PC-9 (cell line): Measurements from ENCODE around the gene IQCN. TPM values are rescaled to one million over a fixed set of nuclear protein-coding genes. Genes with fewer than 3 reads are reported as not detected.

Experiments used
- BruUV-seq: library from RNA; stranded (reverse); fragments of 400-500 nt; replicated peaks from 2 replicates; lab custom pipeline; 2021; lab: Mats Ljungman, UMichigan
- CTCF ChIA-PET: fragments of 300-600 bp; sonication (Branson Sonifier 250); formaldehyde crosslinking; loops from one replicate; lab custom pipeline; 2022; ENCODE audit warnings: antibody characterized with exemption; lab: Charles Lee
- POLR2A ChIA-PET: fragments of 300-600 bp; sonication (Branson Sonifier 250); formaldehyde crosslinking; loops from one replicate; lab custom pipeline; 2022; ENCODE audit warnings: antibody characterized with exemption; ENCODE audit not compliant: unreplicated experiment; lab: Charles Lee
- DNase-seq, 2 experiments: peaks; one replicate each; pipeline versions ENCODE4 v3.0.0 to v3.0.0-alpha.2; 2015 to 2022; ENCODE audit warnings: mixed read lengths in 1 of 2
- H2AFZ ChIP-seq: fragments of 200-600 bp; sonication (generic); 2 replicates; pipeline ENCODE4 v1.8.1; 2017; ENCODE audit warnings: antibody characterized with exemption
- H3F3A ChIP-seq: fragments of 200-600 bp; sonication (generic); 2 replicates; pipeline ENCODE4 v1.8.1; 2017; ENCODE audit warnings: antibody characterized with exemption, mild to moderate bottlenecking, low read depth; ENCODE audit not compliant: insufficient read depth
- H3K27ac ChIP-seq: fragments of 200-600 bp; sonication (generic); 2 replicates; pipeline ENCODE4 v1.6.1; 2016; ENCODE audit warnings: mixed run types
- H3K27me3 ChIP-seq: fragments of 200-600 bp; sonication (generic); 2 replicates; pipeline ENCODE4 v1.6.1; 2016; ENCODE audit warnings: low read depth, mixed run types; ENCODE audit not compliant: insufficient read depth
- H3K36me3 ChIP-seq: fragments of 200-600 bp; sonication (generic); 2 replicates; pipeline ENCODE4 v1.6.1; 2016; ENCODE audit warnings: low read depth, mixed run types
- H3K4me1 ChIP-seq: fragments of 200-600 bp; sonication (generic); replicated peaks from 2 replicates; pipeline ENCODE4 v1.6.1; 2016; ENCODE audit warnings: mixed run types; ENCODE audit not compliant: insufficient read depth
- H3K4me2 ChIP-seq: fragments of 200-600 bp; sonication (generic); 2 replicates; pipeline ENCODE4 v1.6.1; 2017; ENCODE audit warnings: mixed run types
- H3K4me3 ChIP-seq: fragments of 200-600 bp; sonication (generic); 2 replicates; pipeline ENCODE4 v1.6.1; 2016; ENCODE audit warnings: mixed run types
- H3K79me2 ChIP-seq: fragments of 200-600 bp; sonication (generic); 2 replicates; pipeline ENCODE4 v1.6.1; 2017; ENCODE audit warnings: low read depth, mixed run types
- H3K9me2 ChIP-seq: fragments of 200-600 bp; sonication (generic); 2 replicates; pipeline ENCODE4 v1.8.1; 2017; ENCODE audit warnings: mild to moderate bottlenecking; ENCODE audit not compliant: insufficient read depth
- H3K9me3 ChIP-seq: fragments of 200-600 bp; sonication (generic); 2 replicates; pipeline ENCODE4 v1.8.1; 2016; ENCODE audit warnings: low read depth; ENCODE audit not compliant: insufficient read depth
- H4K20me1 ChIP-seq: fragments of 200-600 bp; sonication (generic); 2 replicates; pipeline ENCODE4 v1.8.1; 2017; ENCODE audit not compliant: insufficient read depth
- EZH2 ChIP-seq: fragments of 200-600 bp; sonication (generic); IDR thresholded peaks from 2 replicates; pipeline ENCODE4 v1.8.0; 2017; ENCODE audit warnings: antibody characterized with exemption, low read depth
- intact Hi-C: fragments of 100-400 bp; cut with micrococcal nuclease; formaldehyde crosslinking; loops from one replicate; pipeline ENCODE4 v1.10.0; 2022; ENCODE audit not compliant: unreplicated experiment
- total RNA-seq: library from RNA; stranded (reverse); gene quantifications from 2 replicates; pipeline ENCODE4 v1.2.3, GENCODE V29; 2021
- TF ChIP-seq, protein P1 (sequence below): fragments of 200-600 bp; sonication (generic); conservative IDR thresholded peaks from 2 replicates; pipeline ENCODE4 v1.6.1; 2017; ENCODE audit warnings: mixed run types, antibody characterized with exemption, mild to moderate bottlenecking, moderate library complexity

Gene IQCN
- total RNA-seq, 1 experiment from 2014 or later: 7.3 TPM

DNA sequence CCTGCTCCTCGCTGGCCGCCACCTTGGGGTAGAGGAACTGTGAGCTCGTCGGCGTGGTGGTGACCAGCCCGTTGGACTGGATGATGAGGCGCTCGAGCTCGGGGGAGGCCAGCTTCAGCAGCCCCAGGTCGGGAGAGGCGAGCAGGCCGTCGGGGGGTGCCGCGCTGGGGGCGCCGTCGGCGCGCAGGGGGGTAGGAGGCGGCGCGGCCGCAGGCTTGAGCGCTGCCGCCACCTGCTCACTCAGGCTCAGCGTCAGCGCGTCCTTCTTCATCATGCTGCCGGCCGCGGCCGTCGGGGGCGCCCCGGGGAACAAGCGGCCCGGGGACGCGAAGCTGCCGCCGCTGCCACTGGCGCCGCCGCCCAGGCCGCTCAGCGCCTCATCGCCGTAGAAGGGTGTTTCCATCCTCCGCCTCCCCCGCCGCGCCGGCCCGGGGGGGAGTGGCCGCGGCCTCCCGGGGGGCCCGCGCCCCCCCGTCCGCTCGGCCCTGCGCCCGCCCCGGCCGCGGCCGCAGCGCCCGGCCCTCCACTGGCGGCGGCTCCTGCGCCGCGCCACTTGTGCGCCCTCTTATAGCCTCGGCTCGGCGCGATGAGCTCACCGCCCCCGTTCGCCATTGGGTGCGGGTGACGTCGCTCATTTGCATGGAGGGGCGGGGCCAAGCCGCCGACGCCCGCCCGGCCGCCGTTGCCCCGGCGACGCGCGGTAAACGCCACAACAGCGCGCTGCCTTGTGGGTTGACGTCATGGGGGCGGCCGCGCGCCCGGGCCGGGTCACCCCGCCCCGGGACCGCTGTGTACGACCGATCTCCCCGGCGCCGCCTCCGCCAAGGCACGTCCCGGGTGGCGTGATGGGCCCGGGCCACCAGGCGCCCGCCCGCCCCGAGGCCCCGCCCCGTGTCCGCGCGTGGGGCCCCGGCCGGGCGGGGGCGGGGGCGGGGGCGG is 7.1 kb upstream of the IQCN start, which contains the start of gene JUND:
JUND (minus strand) TSS at position 541 of the 939 bp plus-strand sequence; CDS start at position 403, 138 bp downstream.
- H2AFZ ChIP-seq: peak within 1 kb of the TSS; percentile 93
- peaks cover 54% of the 10 kb centered on the region for H3F3A ChIP-seq
- intact Hi-C loops: loop anchor here (1.0 kb wide), 2 partner anchors 11 to 23 kb away; no protein-coding TSS in a partner anchor
- peaks cover 48% of the 10 kb centered on the region for H3K79me2 ChIP-seq
- no TSS peak for BruUV-seq
- peak; percentile 91 to 99 for DNase-seq
- peaks cover 5% of the 10 kb centered on the region; the same call in 1 of the 2 replicates for H3K36me3 ChIP-seq
- peak within 1 kb of the TSS; percentile 93 for H3K4me3 ChIP-seq
- peak within 1 kb of the TSS; percentile 99 for H3K4me2 ChIP-seq
- no peaks in the 10 kb centered on the region for H3K27me3 ChIP-seq
- POLR2A ChIA-PET: interaction anchor here (0.5 to 2.4 kb wide), 27 partner anchors 11 to 560 kb away, joined by 3 to 63 read pairs (median 6); partner anchors contain the start of genes LSM4, MPV17L2 and RPL18A
- CTCF ChIA-PET: interaction anchor here (0.9 to 1.8 kb wide), 2 partner anchors 42 to 47 kb away, joined by 4 to 9 read pairs; partner anchors contain the start of gene LSM4
- no peak for TF ChIP-seq EZH2
- TF ChIP-seq, protein P1, sequence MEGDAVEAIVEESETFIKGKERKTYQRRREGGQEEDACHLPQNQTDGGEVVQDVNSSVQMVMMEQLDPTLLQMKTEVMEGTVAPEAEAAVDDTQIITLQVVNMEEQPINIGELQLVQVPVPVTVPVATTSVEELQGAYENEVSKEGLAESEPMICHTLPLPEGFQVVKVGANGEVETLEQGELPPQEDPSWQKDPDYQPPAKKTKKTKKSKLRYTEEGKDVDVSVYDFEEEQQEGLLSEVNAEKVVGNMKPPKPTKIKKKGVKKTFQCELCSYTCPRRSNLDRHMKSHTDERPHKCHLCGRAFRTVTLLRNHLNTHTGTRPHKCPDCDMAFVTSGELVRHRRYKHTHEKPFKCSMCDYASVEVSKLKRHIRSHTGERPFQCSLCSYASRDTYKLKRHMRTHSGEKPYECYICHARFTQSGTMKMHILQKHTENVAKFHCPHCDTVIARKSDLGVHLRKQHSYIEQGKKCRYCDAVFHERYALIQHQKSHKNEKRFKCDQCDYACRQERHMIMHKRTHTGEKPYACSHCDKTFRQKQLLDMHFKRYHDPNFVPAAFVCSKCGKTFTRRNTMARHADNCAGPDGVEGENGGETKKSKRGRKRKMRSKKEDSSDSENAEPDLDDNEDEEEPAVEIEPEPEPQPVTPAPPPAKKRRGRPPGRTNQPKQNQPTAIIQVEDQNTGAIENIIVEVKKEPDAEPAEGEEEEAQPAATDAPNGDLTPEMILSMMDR: no peak
- peaks cover 21% of the 10 kb centered on the region for H3K4me1 ChIP-seq
- peak within 1 kb of the TSS; percentile 97 for H3K27ac ChIP-seq
- H3K9me3 ChIP-seq: no peaks in the 10 kb centered on the region
- peaks cover 25% of the 10 kb centered on the region for H4K20me1 ChIP-seq
- H3K9me2 ChIP-seq: no peaks in the 10 kb centered on the region

DNA sequence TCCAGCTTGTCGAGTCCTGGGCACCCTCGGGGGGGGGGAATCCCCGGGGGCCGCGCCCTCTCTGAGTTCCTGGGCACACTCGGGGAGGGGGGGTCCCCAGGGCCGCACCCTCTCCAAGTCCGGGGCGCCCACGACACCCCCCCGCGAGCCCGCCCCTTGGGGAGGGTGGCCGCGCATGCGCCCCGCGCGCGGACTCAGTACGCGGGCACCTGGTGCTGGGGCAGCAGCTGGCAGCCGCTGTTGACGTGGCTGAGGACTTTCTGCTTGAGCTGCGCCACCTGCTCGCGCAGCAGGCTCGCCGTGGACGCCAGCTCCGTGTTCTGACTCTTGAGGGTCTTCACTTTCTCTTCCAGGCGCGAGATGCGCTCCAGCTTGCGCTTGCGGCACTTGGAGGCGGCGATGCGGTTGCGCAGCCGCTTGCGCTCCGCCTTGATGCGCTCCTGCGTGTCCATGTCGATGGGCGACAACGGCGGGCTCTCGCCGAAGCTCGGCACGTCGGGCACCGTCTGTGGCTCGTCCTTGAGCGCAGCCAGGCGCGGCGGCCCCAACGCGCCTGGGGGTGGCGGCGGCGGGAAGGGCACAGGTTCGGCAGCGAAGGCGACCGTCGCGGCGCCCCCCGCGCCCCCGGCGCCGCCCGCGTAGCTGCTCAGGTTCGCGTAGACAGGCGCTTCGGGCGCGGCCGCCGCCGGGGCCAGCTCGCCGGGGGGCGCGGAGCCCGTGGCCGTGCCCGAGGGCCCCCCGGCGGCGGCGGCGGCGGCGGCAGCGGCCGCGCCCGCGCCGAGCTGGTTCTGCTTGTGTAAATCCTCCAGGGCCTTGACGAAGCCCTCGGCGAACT is 6.2 kb upstream of the IQCN start:
- Histone ChIP-seq H3K36me3 (peaks cover 5% of the 10 kb centered on the region; the same call in 1 of the 2 replicates), H3K4me1 (peaks cover 26% of the 10 kb centered on the region), H2AFZ (no peak overlapping the region), H3K4me2 (peak overlapping the region; percentile 83), H3K4me3 (peak overlapping the region; percentile 90), H3K27me3 (no peaks in the 10 kb centered on the region), H3K27ac (peak overlapping the region; percentile 90), H3K9me2 (no peaks in the 10 kb centered on the region), H3K9me3 (no peaks in the 10 kb centered on the region), H4K20me1 (peaks cover 25% of the 10 kb centered on the region), H3F3A (peaks cover 57% of the 10 kb centered on the region), H3K79me2 (peaks cover 54% of the 10 kb centered on the region)
- DNase-seq: peak; percentile 72 to 78
- no TSS peak for BruUV-seq
- CTCF ChIA-PET: interaction anchor here (0.7 to 2.9 kb wide), 4 partner anchors 26 to 107 kb away, joined by 4 to 46 read pairs (median 6); partner anchors contain the start of gene RAB3A
- intact Hi-C loops: loop anchor here (1.0 kb wide), 1 partner anchor 24 kb away; no protein-coding TSS in a partner anchor
- POLR2A ChIA-PET: interaction anchor here (0.6 to 2.4 kb wide), 12 partner anchors 12 to 212 kb away, joined by 3 to 85 read pairs (median 12); partner anchors contain the start of genes GDF15 and LSM4
- TF ChIP-seq, protein P1: no peak
- TF ChIP-seq EZH2: no peak
